Transverse colon (tissue), 4 donors: ENCODE results near the gene PHF3.

ENCODE experiments used
- EP300 ChIP-seq: sonication (generic); formaldehyde crosslinking; IDR thresholded peaks from one replicate; pipeline ENCODE4 v1.6.1; 2017; ENCODE audit warnings: antibody characterized with exemption, low read depth
- POLR2A ChIP-seq: fragments of 450-650 bp; IDR thresholded peaks from one replicate; pipeline ENCODE4 v1.6.1; 2016; ENCODE audit warnings: antibody characterized with exemption, mild to moderate bottlenecking, moderate library complexity
- POLR2AphosphoS5 ChIP-seq, 3 donors: sonication (generic); formaldehyde crosslinking; IDR thresholded peaks; one replicate each; pipeline ENCODE4 v1.6.1; 2016; ENCODE audit warnings: antibody characterized with exemption in 3 of 3
- TF ChIP-seq, protein P1 (sequence below), 5 experiments: fragments of 200-600 bp in 3 of 5; fragments of 450-650 bp in 2 of 5; sonication (generic) in 3 of 5; IDR thresholded peaks; 1 replicate in 2 of 5; 2 replicates in 3 of 5; pipeline ENCODE4 v1.5.1; 2016 to 2017; ENCODE audit warnings: antibody characterized with exemption in 5 of 5, inconsistent platforms in 3 of 5, mild to moderate bottlenecking in 2 of 5, moderate library complexity in 1 of 5

DNA sequence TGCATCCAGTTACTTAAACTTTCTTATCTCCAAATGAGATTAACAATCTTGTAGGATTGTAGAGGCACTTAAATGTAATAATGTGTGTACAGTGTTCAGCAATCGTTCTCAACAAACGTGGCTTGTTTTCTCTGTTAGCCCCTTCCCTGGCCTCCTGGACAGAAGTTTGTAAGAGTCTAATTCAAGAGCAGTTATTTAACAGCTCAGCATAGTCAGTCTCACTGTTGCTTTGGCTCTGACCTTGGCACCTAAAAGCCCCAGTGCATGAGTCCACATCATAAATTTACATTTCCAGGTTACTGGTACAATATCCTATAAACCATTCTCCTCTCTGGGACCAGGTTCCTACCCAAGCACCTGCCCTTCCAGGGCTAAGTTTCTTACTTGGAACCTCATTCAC lies 11.5 kb upstream of the PHF3 start:
- TF ChIP-seq, protein P1, sequence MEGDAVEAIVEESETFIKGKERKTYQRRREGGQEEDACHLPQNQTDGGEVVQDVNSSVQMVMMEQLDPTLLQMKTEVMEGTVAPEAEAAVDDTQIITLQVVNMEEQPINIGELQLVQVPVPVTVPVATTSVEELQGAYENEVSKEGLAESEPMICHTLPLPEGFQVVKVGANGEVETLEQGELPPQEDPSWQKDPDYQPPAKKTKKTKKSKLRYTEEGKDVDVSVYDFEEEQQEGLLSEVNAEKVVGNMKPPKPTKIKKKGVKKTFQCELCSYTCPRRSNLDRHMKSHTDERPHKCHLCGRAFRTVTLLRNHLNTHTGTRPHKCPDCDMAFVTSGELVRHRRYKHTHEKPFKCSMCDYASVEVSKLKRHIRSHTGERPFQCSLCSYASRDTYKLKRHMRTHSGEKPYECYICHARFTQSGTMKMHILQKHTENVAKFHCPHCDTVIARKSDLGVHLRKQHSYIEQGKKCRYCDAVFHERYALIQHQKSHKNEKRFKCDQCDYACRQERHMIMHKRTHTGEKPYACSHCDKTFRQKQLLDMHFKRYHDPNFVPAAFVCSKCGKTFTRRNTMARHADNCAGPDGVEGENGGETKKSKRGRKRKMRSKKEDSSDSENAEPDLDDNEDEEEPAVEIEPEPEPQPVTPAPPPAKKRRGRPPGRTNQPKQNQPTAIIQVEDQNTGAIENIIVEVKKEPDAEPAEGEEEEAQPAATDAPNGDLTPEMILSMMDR (IDR thresholded peaks at IDR 0.05) = no peak
- TF ChIP-seq POLR2A (no peak), EP300 (no peak), POLR2AphosphoS5 (IDR thresholded peaks at IDR 0.05) (no peak)
